ENCODE data around the gene PITRM1.

PITRM1 gene

DNA sequence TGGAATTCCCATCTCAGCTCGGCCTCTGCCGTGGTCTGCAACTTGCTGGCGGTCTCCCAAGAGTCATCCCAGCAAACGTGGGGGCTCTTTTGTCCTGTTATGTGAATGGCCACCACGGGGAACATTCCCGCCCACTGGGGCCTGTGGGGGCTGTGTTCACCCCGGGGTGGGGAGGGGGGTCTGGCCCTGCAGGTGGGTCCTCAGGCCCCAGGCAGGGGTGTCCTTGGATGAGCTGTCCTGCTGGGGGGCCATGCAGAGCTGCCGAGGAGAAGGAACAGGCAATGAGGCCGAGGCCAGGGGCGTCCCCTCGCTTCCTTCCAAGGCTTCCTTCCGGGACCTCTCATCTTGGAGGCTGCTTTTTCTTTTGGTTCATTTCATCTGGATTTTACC lies 24.4 kb upstream of the PITRM1 start:
- no peak for TF ChIP-seq ZFX (IDR thresholded peaks at IDR 0.05)
- TF ChIP-seq, protein P1, sequence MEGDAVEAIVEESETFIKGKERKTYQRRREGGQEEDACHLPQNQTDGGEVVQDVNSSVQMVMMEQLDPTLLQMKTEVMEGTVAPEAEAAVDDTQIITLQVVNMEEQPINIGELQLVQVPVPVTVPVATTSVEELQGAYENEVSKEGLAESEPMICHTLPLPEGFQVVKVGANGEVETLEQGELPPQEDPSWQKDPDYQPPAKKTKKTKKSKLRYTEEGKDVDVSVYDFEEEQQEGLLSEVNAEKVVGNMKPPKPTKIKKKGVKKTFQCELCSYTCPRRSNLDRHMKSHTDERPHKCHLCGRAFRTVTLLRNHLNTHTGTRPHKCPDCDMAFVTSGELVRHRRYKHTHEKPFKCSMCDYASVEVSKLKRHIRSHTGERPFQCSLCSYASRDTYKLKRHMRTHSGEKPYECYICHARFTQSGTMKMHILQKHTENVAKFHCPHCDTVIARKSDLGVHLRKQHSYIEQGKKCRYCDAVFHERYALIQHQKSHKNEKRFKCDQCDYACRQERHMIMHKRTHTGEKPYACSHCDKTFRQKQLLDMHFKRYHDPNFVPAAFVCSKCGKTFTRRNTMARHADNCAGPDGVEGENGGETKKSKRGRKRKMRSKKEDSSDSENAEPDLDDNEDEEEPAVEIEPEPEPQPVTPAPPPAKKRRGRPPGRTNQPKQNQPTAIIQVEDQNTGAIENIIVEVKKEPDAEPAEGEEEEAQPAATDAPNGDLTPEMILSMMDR (conservative IDR thresholded peaks at IDR 0.05) = no peak
- no peak overlapping the region for H3K27ac ChIP-seq

DNA sequence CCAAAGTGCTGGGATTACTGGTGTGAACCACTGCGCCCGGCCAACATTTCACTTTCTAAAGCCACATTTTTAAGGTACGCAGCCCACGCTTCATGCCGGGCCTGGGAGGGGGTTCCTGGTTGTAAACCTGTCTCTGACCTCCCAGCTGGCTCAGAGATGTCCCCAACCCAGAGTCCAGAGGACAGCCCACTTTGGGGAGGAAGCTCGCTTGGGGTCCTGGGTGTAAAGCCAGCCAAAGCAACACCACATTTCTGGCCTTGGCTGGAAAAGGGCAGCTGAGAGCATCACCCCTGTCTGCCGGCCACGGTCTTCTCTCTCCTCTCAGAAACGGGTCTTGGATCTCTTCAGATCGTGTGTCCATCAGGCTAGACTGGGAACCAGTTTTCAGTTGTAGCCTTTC lies 23.9 kb upstream of the PITRM1 start:
- H3K27ac ChIP-seq = no peak overlapping the region
- TF ChIP-seq, protein P1 (conservative IDR thresholded peaks at IDR 0.05) = no peak
- TF ChIP-seq ZFX (IDR thresholded peaks at IDR 0.05) = no peak

DNA sequence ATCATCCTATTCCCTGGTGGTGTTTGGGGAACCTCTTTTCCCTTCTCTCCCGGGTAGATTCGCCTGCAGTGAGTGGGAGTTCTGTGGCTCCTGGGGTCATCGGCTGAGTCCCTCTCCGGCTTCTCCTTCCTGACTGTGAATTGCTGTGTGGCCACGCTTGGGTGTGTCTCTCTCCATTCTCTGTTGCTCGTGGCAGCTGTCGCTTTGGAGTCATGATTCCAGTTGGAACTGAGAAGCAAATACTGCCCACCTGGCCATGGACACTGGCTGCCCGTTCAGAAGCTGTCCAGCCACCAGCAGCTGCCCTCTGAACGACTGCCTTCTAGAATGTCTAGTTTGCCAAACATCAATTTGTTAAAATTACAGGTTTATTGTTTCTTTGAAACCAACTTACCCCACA lies 23.1 kb upstream of the PITRM1 start:
- H3K27ac ChIP-seq = no peak overlapping the region
- TF ChIP-seq, protein P1 (conservative IDR thresholded peaks at IDR 0.05) = no peak
- TF ChIP-seq ZFX (IDR thresholded peaks at IDR 0.05) = no peak

DNA sequence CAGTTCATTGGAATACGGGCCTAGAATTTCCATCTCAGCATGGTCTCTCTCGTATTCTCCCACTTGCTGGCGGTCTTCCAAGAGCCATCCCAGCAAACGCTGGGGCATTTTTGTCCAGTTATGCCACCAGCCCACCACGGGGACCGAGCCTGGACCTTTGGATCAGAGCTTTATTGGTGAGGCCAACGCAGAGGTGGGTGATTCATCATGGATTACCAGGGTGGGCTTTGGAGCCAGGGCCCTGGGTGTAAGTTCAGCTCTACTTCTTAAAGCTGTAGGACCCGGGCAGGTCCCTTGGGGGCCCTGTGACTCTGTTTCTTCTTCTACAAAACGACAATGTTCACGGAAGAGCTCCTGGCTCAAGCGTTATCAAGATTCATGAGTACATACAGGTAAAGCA lies 22.7 kb upstream of the PITRM1 start:
- H3K27ac ChIP-seq = no peak overlapping the region
- TF ChIP-seq, protein P1 (conservative IDR thresholded peaks at IDR 0.05) = no peak
- no peak for TF ChIP-seq ZFX (IDR thresholded peaks at IDR 0.05)

DNA sequence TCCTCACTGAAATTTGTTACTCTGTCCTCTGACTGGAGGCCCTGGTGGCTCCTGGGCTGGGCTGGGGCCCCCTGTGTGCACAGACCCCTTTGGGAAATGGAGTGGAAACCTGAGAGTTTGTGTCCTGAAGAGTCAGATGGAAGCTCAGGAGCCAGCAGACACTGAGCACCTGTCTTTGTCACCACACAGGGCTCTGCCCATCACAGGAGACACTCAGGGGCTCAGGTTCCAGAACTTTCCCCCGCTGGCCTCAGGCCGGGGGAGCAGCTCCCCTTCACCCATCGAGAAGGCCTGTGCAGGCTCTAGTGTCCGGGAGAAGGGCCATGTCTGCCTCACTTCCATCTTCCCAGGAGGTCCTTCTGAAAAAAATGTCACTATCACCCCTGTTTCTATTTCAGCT lies 22.3 kb upstream of the PITRM1 start:
- TF ChIP-seq, protein P1 (conservative IDR thresholded peaks at IDR 0.05) = no peak
- no peak for TF ChIP-seq ZFX (IDR thresholded peaks at IDR 0.05)
- H3K27ac ChIP-seq = no peak overlapping the region

DNA sequence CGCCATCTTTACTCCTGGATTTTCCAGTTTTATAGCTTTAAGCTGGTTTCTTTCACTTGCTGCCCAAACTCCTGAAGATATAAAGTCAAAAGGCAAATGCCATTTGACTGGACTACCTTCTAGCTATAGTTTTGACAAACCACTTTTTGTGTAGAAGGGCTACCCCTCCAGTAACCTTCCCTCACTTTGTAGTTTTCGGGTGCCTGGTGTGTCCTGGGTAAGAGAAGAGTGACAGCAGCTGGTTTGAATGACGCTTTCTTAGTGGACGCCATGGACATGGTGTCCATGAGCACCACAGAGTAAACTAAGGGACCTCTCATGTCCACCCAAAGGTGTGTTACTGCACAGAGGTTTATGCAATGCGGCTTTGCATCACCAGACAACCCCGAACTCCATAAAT lies 21.2 kb upstream of the PITRM1 start:
- no peak overlapping the region for H3K27ac ChIP-seq
- TF ChIP-seq, protein P1 (conservative IDR thresholded peaks at IDR 0.05) = no peak
- no peak for TF ChIP-seq ZFX (IDR thresholded peaks at IDR 0.05)

DNA sequence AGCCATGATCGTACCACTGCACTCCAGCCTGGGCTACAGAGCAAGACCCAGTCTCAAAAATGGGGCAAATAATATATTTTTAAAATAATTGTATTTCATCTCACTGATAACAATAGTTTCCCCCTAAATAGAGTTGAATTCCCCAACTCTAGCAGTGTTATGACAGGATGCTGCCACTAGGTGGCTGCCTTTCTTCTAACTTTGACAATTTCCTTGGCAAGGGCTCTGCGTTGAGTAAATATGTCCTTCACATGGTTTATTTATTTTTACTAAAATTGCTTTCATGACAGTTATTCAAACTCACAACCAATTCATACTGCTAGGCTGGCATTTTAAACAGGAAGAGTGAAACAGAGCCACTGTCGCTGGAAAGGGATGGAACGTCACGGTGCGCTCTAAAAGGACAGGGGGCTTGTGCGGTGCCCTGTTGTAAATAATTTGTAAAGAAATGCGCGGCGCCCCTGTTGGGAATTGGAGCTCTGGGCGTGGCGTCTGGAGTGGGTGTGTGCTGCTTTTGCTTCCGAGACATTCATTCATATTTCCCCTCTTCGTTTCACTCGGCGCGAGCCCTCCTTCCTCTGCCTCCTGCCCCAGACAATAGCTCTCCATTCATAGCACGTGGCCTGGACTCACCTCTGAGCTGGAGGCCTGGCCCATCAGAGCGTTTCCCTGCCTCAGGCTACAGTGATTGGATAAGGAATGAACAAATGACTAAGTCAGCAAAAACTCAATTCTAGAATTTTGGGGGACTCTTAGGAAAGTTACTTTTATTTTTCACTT lies 20.5 kb upstream of the PITRM1 start:
- no peak for TF ChIP-seq ZFX (IDR thresholded peaks at IDR 0.05)
- TF ChIP-seq, protein P1 (conservative IDR thresholded peaks at IDR 0.05) = peak; percentile 92
- H3K27ac ChIP-seq = peak overlapping the region; percentile 16; the same call in 1 of the 2 replicates
